Uterus (tissue), 2 donors: ENCODE data around the gene IARS2.
"Not testable (repeated sequence)": the region's sequence is repeated elsewhere in the genome, so short reads cannot be mapped to it uniquely, and the experiment has no call there.

Experiments used
- CTCF ChIP-seq, 4 experiments: fragments of 200-600 bp in 2 of 4; fragments of 450-650 bp in 2 of 4; sonication (generic) in 2 of 4; IDR thresholded peaks; one replicate each; pipeline ENCODE4 v1.5.1; 2016 to 2019; ENCODE audit warnings: antibody characterized with exemption in 4 of 4, mild to moderate bottlenecking in 2 of 4, moderate library complexity in 1 of 4
- POLR2A ChIP-seq, 2 donors: fragments of 450-650 bp; IDR thresholded peaks; one replicate each; pipeline ENCODE4 v1.6.1; 2016; ENCODE audit warnings: antibody characterized with exemption in 2 of 2, mild to moderate bottlenecking in 1 of 2, moderate library complexity in 1 of 2

- TF ChIP-seq POLR2A, CTCF (IDR thresholded peaks at IDR 0.05): not testable (repeated sequence)
Observed at GRCh38 chr1:220086261-220086686, 7.7 kb upstream of the IARS2 start.
